Measurements from ENCODE around the gene UCK1.

Gene UCK1

GRCh38 chr9:131496844-131497405 lies 34.1 kb downstream of the UCK1 start:
- DNase-seq (ENCODE audit: low spot score), result no peak

GRCh38 chr9:131495785-131496184 lies 35.3 kb downstream of the UCK1 start:
- DNase-seq (ENCODE audit: low spot score), result no peak

GRCh38 chr9:131494296-131494870 lies 36.7 kb downstream of the UCK1 start:
- DNase-seq (ENCODE audit: low spot score), result no peak

GRCh38 chr9:131492070-131492469 lies 39.0 kb downstream of the UCK1 start:
- no peak for DNase-seq (ENCODE audit: low spot score)

- DNase-seq (ENCODE audit: low spot score), result no peak
Observed at GRCh38 chr9:131491001-131491710, 39.9 kb downstream of the UCK1 start.

GRCh38 chr9:131490514-131490913 lies 40.5 kb downstream of the UCK1 start:
- no peak for DNase-seq (ENCODE audit: low spot score)

- no peak for DNase-seq (ENCODE audit: low spot score)
Observed at GRCh38 chr9:131487621-131488031, 43.4 kb downstream of the UCK1 start.

- DNase-seq (ENCODE audit: low spot score), result no peak
Observed at GRCh38 chr9:131487001-131487400, 44.1 kb downstream of the UCK1 start.

- no peak for DNase-seq (ENCODE audit: low spot score)
Observed at GRCh38 chr9:131485728-131486422, 45.2 kb downstream of the UCK1 start.

GRCh38 chr9:131485206-131485605 lies 45.9 kb downstream of the UCK1 start:
- no peak for DNase-seq (ENCODE audit: low spot score)

GRCh38 chr9:131484560-131485185 lies 46.4 kb downstream of the UCK1 start:
- DNase-seq (ENCODE audit: low spot score), result no peak

GRCh38 chr9:131484051-131484445 lies 47.0 kb downstream of the UCK1 start:
- no peak for DNase-seq (ENCODE audit: low spot score)

- DNase-seq (ENCODE audit: low spot score), result no peak
Observed at GRCh38 chr9:131483319-131484050, 47.6 kb downstream of the UCK1 start.

GRCh38 chr9:131482343-131483006 lies 48.6 kb downstream of the UCK1 start:
- DNase-seq (ENCODE audit: low spot score), result no peak

- DNase-seq (ENCODE audit: low spot score), result no peak
Observed at GRCh38 chr9:131481441-131482342, 49.4 kb downstream of the UCK1 start.

GRCh38 chr9:131480258-131480657 lies 50.8 kb downstream of the UCK1 start:
- no peak for DNase-seq (ENCODE audit: low spot score)

GRCh38 chr9:131478911-131479310 lies 52.2 kb downstream of the UCK1 start:
- no peak for DNase-seq (ENCODE audit: low spot score)

GRCh38 chr9:131478421-131478868 lies 52.6 kb downstream of the UCK1 start:
- no peak for DNase-seq (ENCODE audit: low spot score)

GRCh38 chr9:131477816-131478419 lies 53.1 kb downstream of the UCK1 start:
- DNase-seq (ENCODE audit: low spot score), result no peak

- DNase-seq (ENCODE audit: low spot score), result no peak
Observed at GRCh38 chr9:131477367-131477766, 53.7 kb downstream of the UCK1 start.
